H1 (cell line): ENCODE measurements around the gene SCG2. TPM values are rescaled to one million over a fixed set of nuclear protein-coding genes. Genes with fewer than 3 reads are reported as not detected.

Experiments
- CTCF ChIA-PET: fragments of 300-600 bp; sonication (Branson Sonifier 250); formaldehyde crosslinking; loops from one replicate; lab custom pipeline; 2021; ENCODE audit not compliant: partially characterized antibody; lab: Charles Lee
- POLR2A ChIA-PET: fragments of 300-600 bp; sonication (Branson Sonifier 250); formaldehyde crosslinking; loops from one replicate; lab custom pipeline; 2021; ENCODE audit warnings: inconsistent platforms; ENCODE audit not compliant: partially characterized antibody; lab: Charles Lee
- DNase-seq, 2 experiments: peaks; one replicate each; pipeline versions ENCODE4 v3.0.0 to v3.0.0-alpha.2; 2010 to 2022; ENCODE audit warnings: low spot score in 2 of 2, low read depth in 1 of 2, mixed read lengths in 1 of 2
- FAIRE-seq: peaks from 2 replicates; lab custom pipeline; 2011; peaks lifted over from hg19 to GRCh38; lab: Jason Lieb, UNC
- H2AFZ ChIP-seq: 2 replicates; pipeline ENCODE4 v1.8.1; 2012; ENCODE audit warnings: low read length, inconsistent platforms
- H2AK5ac ChIP-seq: 2 replicates; pipeline ENCODE4 v1.6.1; 2013; ENCODE audit warnings: low read depth, low read length
- H2BK120ac ChIP-seq: replicated peaks from 2 replicates; pipeline ENCODE3; 2013; ENCODE audit warnings: low read depth, low read length, inconsistent platforms
- H2BK12ac ChIP-seq: 2 replicates; pipeline ENCODE4 v1.6.1; 2013; ENCODE audit warnings: low read depth, low read length
- H2BK15ac ChIP-seq: 2 replicates; pipeline ENCODE4 v1.6.1; 2013; ENCODE audit warnings: low read length
- H2BK20ac ChIP-seq: 2 replicates; pipeline ENCODE4 v1.6.1; 2013; ENCODE audit warnings: low read length
- H2BK5ac ChIP-seq: 2 replicates; pipeline ENCODE4 v1.6.1; 2013; ENCODE audit warnings: low read depth, low read length
- H3K14ac ChIP-seq: 2 replicates; pipeline ENCODE4 v1.6.1; 2013; ENCODE audit warnings: inconsistent platforms; ENCODE audit not compliant: insufficient read length
- H3K18ac ChIP-seq: 2 replicates; pipeline ENCODE4 v1.6.1; 2013; ENCODE audit warnings: low read length; ENCODE audit errors: extremely low read depth
- H3K23ac ChIP-seq: 2 replicates; pipeline ENCODE4 v1.6.1; 2013; ENCODE audit warnings: inconsistent platforms; ENCODE audit not compliant: insufficient read length
- H3K23me2 ChIP-seq: 2 replicates; pipeline ENCODE4 v1.6.1; 2013; ENCODE audit warnings: low read depth, low read length
- H3K27ac ChIP-seq: 2 replicates; pipeline ENCODE4 v1.6.1; 2011; ENCODE audit warnings: low read depth, low read length, inconsistent platforms
- H3K27me3 ChIP-seq, 4 experiments: replicated peaks in 1 of 4; 1 replicate in 1 of 4; 2 replicates in 3 of 4; pipeline versions ENCODE4 v1.6.1 to v1.8.1; 2011 to 2013; ENCODE audit warnings: low read length in 3 of 4, mild to moderate bottlenecking in 3 of 4, inconsistent platforms in 2 of 4, mixed read lengths in 2 of 4, moderate library complexity in 1 of 4; ENCODE audit not compliant: control insufficient read depth in 3 of 4, insufficient read depth in 3 of 4; ENCODE audit errors: extremely low read depth in 1 of 4
- H3K36me3 ChIP-seq, 4 experiments: 2 replicates each; pipeline versions ENCODE4 v1.6.1 to v1.8.1; 2011 to 2013; ENCODE audit warnings: mild to moderate bottlenecking in 4 of 4, low read length in 3 of 4, moderate library complexity in 2 of 4, control low read depth in 1 of 4, inconsistent platforms in 1 of 4; ENCODE audit not compliant: insufficient read depth in 4 of 4, control insufficient read depth in 2 of 4
- H3K4ac ChIP-seq: replicated peaks from 2 replicates; pipeline ENCODE3; 2013; ENCODE audit warnings: low read length, low read depth, mixed read lengths, inconsistent platforms; ENCODE audit not compliant: insufficient read length
- H3K4me1 ChIP-seq, 4 experiments: replicated peaks in 1 of 4; 1 replicate in 1 of 4; 2 replicates in 3 of 4; pipeline versions ENCODE4 v1.6.1 to v1.8.1; 2011 to 2013; ENCODE audit warnings: low read length in 3 of 4, inconsistent platforms in 2 of 4, mixed read lengths in 1 of 4; ENCODE audit not compliant: insufficient read depth in 4 of 4, control insufficient read depth in 3 of 4
- H3K4me2 ChIP-seq, 2 experiments: 2 replicates each; pipeline versions ENCODE4 v1.6.1 to v1.8.1; 2011 to 2013; ENCODE audit warnings: low read depth in 2 of 2, low read length in 2 of 2, control low read depth in 1 of 2, inconsistent platforms in 1 of 2, mild to moderate bottlenecking in 1 of 2; ENCODE audit not compliant: insufficient read depth in 1 of 2
- H3K4me3 ChIP-seq, 4 experiments: fragments of 200-600, 300-600 bp in 1 of 4; sonication (generic), shearing (Covaris generic), sonication (Bioruptor Twin) in 1 of 4; 2 replicates each; pipeline versions ENCODE4 v1.5.1 to v1.8.1; 2011 to 2016; ENCODE audit warnings: low read length in 4 of 4, low read depth in 3 of 4, control low read depth in 2 of 4, inconsistent platforms in 2 of 4, mild to moderate bottlenecking in 2 of 4, mixed read lengths in 1 of 4, moderate library complexity in 1 of 4; ENCODE audit not compliant: insufficient read depth in 2 of 4; ENCODE audit errors: extremely low read depth in 1 of 4
- H3K56ac ChIP-seq: replicated peaks from 2 replicates; pipeline ENCODE3; 2013; ENCODE audit warnings: low read depth, mild to moderate bottlenecking, mixed read lengths, low read length, inconsistent platforms; ENCODE audit not compliant: insufficient read length
- H3K79me1 ChIP-seq: 2 replicates; pipeline ENCODE4 v1.6.1; 2013; ENCODE audit warnings: low read depth, low read length, control low read depth
- H3K79me2 ChIP-seq, 2 experiments: 2 replicates each; pipeline versions ENCODE4 v1.6.1 to v1.8.1; 2012 to 2013; ENCODE audit warnings: low read length in 2 of 2, mild to moderate bottlenecking in 2 of 2, inconsistent platforms in 1 of 2; ENCODE audit not compliant: insufficient read depth in 2 of 2, control insufficient read depth in 1 of 2
- H3K9ac ChIP-seq, 4 experiments: replicated peaks in 1 of 4; 1 replicate in 1 of 4; 2 replicates in 3 of 4; pipeline versions ENCODE4 v1.6.1 to v1.8.1; 2011 to 2013; ENCODE audit warnings: low read depth in 3 of 4, low read length in 3 of 4, control low read depth in 2 of 4, mild to moderate bottlenecking in 2 of 4, moderate library complexity in 2 of 4, inconsistent platforms in 1 of 4; ENCODE audit errors: extremely low read depth in 1 of 4
- H3K9me3 ChIP-seq, 2 experiments: 2 replicates each; pipeline versions ENCODE4 v1.6.1 to v1.8.1; 2012 to 2013; ENCODE audit warnings: mild to moderate bottlenecking in 2 of 2, moderate library complexity in 2 of 2, control low read depth in 1 of 2, inconsistent platforms in 1 of 2, low read depth in 1 of 2, low read length in 1 of 2, mixed read lengths in 1 of 2; ENCODE audit not compliant: insufficient read depth in 2 of 2
- H4K20me1 ChIP-seq, 2 experiments: replicated peaks in 1 of 2; 2 replicates each; pipeline versions ENCODE3 to v1.8.1; 2011 to 2013; ENCODE audit warnings: inconsistent platforms in 2 of 2, low read length in 2 of 2, mild to moderate bottlenecking in 1 of 2; ENCODE audit not compliant: insufficient read depth in 2 of 2, control insufficient read depth in 1 of 2
- H4K5ac ChIP-seq: 2 replicates; pipeline ENCODE4 v1.6.1; 2013; ENCODE audit warnings: low read length, low read depth, mixed read lengths, inconsistent platforms; ENCODE audit not compliant: insufficient read length
- H4K8ac ChIP-seq: 2 replicates; pipeline ENCODE4 v1.8.0; 2013; ENCODE audit warnings: mild to moderate bottlenecking, moderate library complexity, low read length, inconsistent platforms; ENCODE audit not compliant: insufficient read depth; ENCODE audit errors: extremely low read depth
- H4K91ac ChIP-seq: replicated peaks from 2 replicates; pipeline ENCODE3; 2013; ENCODE audit warnings: low read length, mixed read lengths, inconsistent platforms; ENCODE audit not compliant: insufficient read length
- BCL11A ChIP-seq, 2 experiments: IDR thresholded peaks; one replicate each; pipeline ENCODE4 v1.6.1; 2011; ENCODE audit warnings: low read depth in 2 of 2, low read length in 2 of 2, mild to moderate bottlenecking in 2 of 2
- SP1 ChIP-seq: IDR thresholded peaks from 2 replicates; pipeline ENCODE4 v1.6.1; 2011; ENCODE audit warnings: low read depth, low read length
- WGBS, 2 experiments: shearing (Covaris generic) in 1 of 2; methylation state at CpG; one replicate each; pipeline versions ENCODE4 v1.1.6 to v1.1.7; 2013 to 2015; ENCODE audit warnings: low lambda C conversion rate in 2 of 2, mixed read lengths in 2 of 2, inconsistent platforms in 1 of 2, low coverage in 1 of 2, missing lambda C conversion rate in 1 of 2; ENCODE audit not compliant: insufficient replicate concordance in 2 of 2, insufficient coverage in 1 of 2, insufficient read length in 1 of 2; ENCODE audit errors: extremely low coverage in 1 of 2, missing lambda C conversion rate in 1 of 2; 5-methylcytosine and 5-hydroxymethylcytosine counted together
- polyA plus RNA-seq, 7 experiments: library from polyadenylated mRNA; depleted of rRNA in 3 of 7; stranded (reverse) in 5 of 7; unstranded in 2 of 7; fragments of >200 nt in 5 of 7; fragments of 200-250 nt in 2 of 7; gene quantifications; 1 replicate in 5 of 7; 2 replicates in 1 of 7; 4 replicates in 1 of 7; pipeline versions ENCODE4 v1.2.1 to v1.2.3, GENCODE V29; 2011 to 2013; ENCODE audit warnings: missing spikeins in 2 of 7, mixed read lengths in 2 of 7
- total RNA-seq: library from RNA; stranded (reverse); fragmentation: NEBNext Ultra II Directional; extraction: Animal tissue kit (Norgen Biotek cat#: 25700); gene quantifications from 2 replicates; pipeline ENCODE4 v1.2.1, GENCODE V29; 2021

Gene SCG2
- total and polyA plus RNA-seq, 2 of the 8 experiments (the other 6 are each of a cell fraction or from before 2014, with no cell fraction given) = 0.54 to 1.0 TPM

- Histone ChIP-seq H3K27ac (no peak overlapping the region), H3K56ac (no peak overlapping the region), H4K8ac (no peak overlapping the region), H3K36me3 (no peaks in the 10 kb centered on the region), H4K20me1 (no peaks in the 10 kb centered on the region)
- POLR2A ChIA-PET = no interaction called here
- DNase-seq = no peak
- TF ChIP-seq SP1 = no peak
- TF ChIP-seq BCL11A (IDR thresholded peaks at IDR 0.05; ENCODE audit: low read depth in 2 of 2, low read length in 2 of 2) = no peak
- TF ChIP-seq, all 59 proteins: peak for 0
- no peak overlapping the region for H2AFZ ChIP-seq
- 85% methylated on average over 1 of the region's 1 CpG; no CpG with 5 or more reads in 1 of the 2 experiments for WGBS, 2 experiments
- H2BK20ac ChIP-seq = no peak overlapping the region
- H3K4me2 ChIP-seq = no peak overlapping the region
- CTCF ChIA-PET = interaction anchor here (1.2 kb wide), 1 partner anchor 588 kb away, joined by 4 read pairs; no protein-coding TSS in a partner anchor
- H3K18ac ChIP-seq = no peak overlapping the region
- no peak overlapping the region for H2BK120ac ChIP-seq
- peaks cover 0 to 8% (median 2%) of the 10 kb centered on the region in 4 experiments; a peak in 3 of 7 replicates for H3K4me1 ChIP-seq
- no peak overlapping the region for H2BK15ac ChIP-seq
- no peak for FAIRE-seq
- no peak overlapping the region for H2BK12ac ChIP-seq
- no peak overlapping the region for H3K14ac ChIP-seq
- no peak overlapping the region for H2BK5ac ChIP-seq
- H3K4me3 ChIP-seq = no peak overlapping the region
- no peak overlapping the region for H2AK5ac ChIP-seq
- H3K79me2 ChIP-seq = no peaks in the 10 kb centered on the region
- H3K23me2 ChIP-seq = no peaks in the 10 kb centered on the region
- H3K27me3 ChIP-seq = no peaks in the 10 kb centered on the region
- H3K4ac ChIP-seq = no peak overlapping the region
- H3K9me3 ChIP-seq = no peaks in the 10 kb centered on the region
- no peak overlapping the region for H3K23ac ChIP-seq
- H4K5ac ChIP-seq = no peak overlapping the region
- no peaks in the 10 kb centered on the region for H3K79me1 ChIP-seq
- H4K91ac ChIP-seq = no peak overlapping the region
- H3K9ac ChIP-seq = no peak overlapping the region
These were observed 43.2 kb downstream of the SCG2 start for GRCh38 chr2:223558970-223559369.
